Hepatic stellate cell (primary cell): ENCODE results near the gene LYZL6.
"Not testable (repeated sequence)": the region's sequence is repeated elsewhere in the genome, so short reads cannot be mapped to it uniquely, and the experiment has no call there.

Experiments
- DNase-seq: peaks from one replicate; pipeline ENCODE4 v3.0.0; 2011; ENCODE audit warnings: low spot score

Gene LYZL6

GRCh38 chr17:35944151-35944550 lies 638 bp upstream of the LYZL6 start:
- peak; percentile 18 for DNase-seq

- no peak for DNase-seq
These were observed 826 bp downstream of the LYZL6 start for GRCh38 chr17:35942588-35943186.

- DNase-seq, result not testable (repeated sequence)
These were observed 5.0 kb downstream of the LYZL6 start for GRCh38 chr17:35938492-35938891.

GRCh38 chr17:35936063-35936462 lies 7.5 kb downstream of the LYZL6 start:
- DNase-seq, result no peak

- DNase-seq, result no peak
These were observed 8.8 kb downstream of the LYZL6 start for GRCh38 chr17:35934760-35935159.

GRCh38 chr17:35932586-35932985 lies 10.9 kb downstream of the LYZL6 start:
- DNase-seq, result no peak

GRCh38 chr17:35931794-35932425 lies 11.6 kb downstream of the LYZL6 start:
- peak; percentile 19 for DNase-seq

- DNase-seq, result peak; percentile 85
These were observed 13.1 kb downstream of the LYZL6 start, which contains the start of gene RDM1 for GRCh38 chr17:35930211-35931065. Gene RDM1 (minus strand): TSS chr17:35930773. CDS start chr17:35930727, 46 bp downstream.

- no peak for DNase-seq
These were observed 15.8 kb downstream of the LYZL6 start for GRCh38 chr17:35927714-35928113.

- no peak for DNase-seq
These were observed 19.9 kb downstream of the LYZL6 start for GRCh38 chr17:35923609-35924114.

GRCh38 chr17:35920229-35920628 lies 23.3 kb downstream of the LYZL6 start:
- DNase-seq, result no peak

GRCh38 chr17:35918665-35919064 lies 24.8 kb downstream of the LYZL6 start:
- no peak for DNase-seq

GRCh38 chr17:35917519-35918213 lies 25.8 kb downstream of the LYZL6 start:
- DNase-seq, result no peak

- no peak for DNase-seq
These were observed 28.2 kb downstream of the LYZL6 start for GRCh38 chr17:35915153-35915964.

GRCh38 chr17:35914354-35914753 lies 29.2 kb downstream of the LYZL6 start:
- DNase-seq, result no peak

- DNase-seq, result no peak
These were observed 29.9 kb downstream of the LYZL6 start for GRCh38 chr17:35913609-35914008.

GRCh38 chr17:35912942-35913341 lies 30.6 kb downstream of the LYZL6 start:
- DNase-seq, result no peak

GRCh38 chr17:35912339-35912912 lies 31.1 kb downstream of the LYZL6 start:
- no peak for DNase-seq

- DNase-seq, result no peak
These were observed 34.1 kb downstream of the LYZL6 start for GRCh38 chr17:35909408-35909807.

- no peak for DNase-seq
These were observed 35.8 kb downstream of the LYZL6 start for GRCh38 chr17:35907691-35908090.
